SH-SY5Y (cell line): ENCODE data around the gene ZNF263.

Experiments used
- GATA2 ChIP-seq: IDR thresholded peaks from 2 replicates; pipeline ENCODE4 v1.6.1; 2011; ENCODE audit warnings: mild to moderate bottlenecking, low read depth, low read length
- GATA3 ChIP-seq: IDR thresholded peaks from 2 replicates; pipeline ENCODE4 v1.6.1; 2011; ENCODE audit warnings: low read depth, mild to moderate bottlenecking, low read length, moderate library complexity

The ZNF263 gene

GRCh38 chr16:3285131-3285530 lies 1.8 kb downstream of the ZNF263 start:
- no peak for TF ChIP-seq GATA3
- TF ChIP-seq GATA2: no peak

GRCh38 chr16:3289998-3290673 lies 6.8 kb downstream of the ZNF263 start:
- TF ChIP-seq GATA2: no peak
- TF ChIP-seq GATA3: no peak

- TF ChIP-seq GATA3: no peak
- TF ChIP-seq GATA2: no peak
Measured at GRCh38 chr16:3292604-3293003, 9.3 kb downstream of the ZNF263 start.

- TF ChIP-seq GATA2 (no peak), GATA3 (no peak)
Measured at GRCh38 chr16:3295209-3295608, 11.9 kb downstream of the ZNF263 start.

- TF ChIP-seq GATA3: no peak
- TF ChIP-seq GATA2: no peak
Measured at GRCh38 chr16:3295783-3296182, 12.5 kb downstream of the ZNF263 start.

- TF ChIP-seq GATA2 (no peak), GATA3 (no peak)
Measured at GRCh38 chr16:3304370-3304769, 21.1 kb downstream of the ZNF263 start.

GRCh38 chr16:3305109-3306068 lies 22.1 kb downstream of the ZNF263 start, which contains the start of the genes TIGD7 and ZNF75A:
Gene TIGD7, minus strand, starts transcription at chr16:3305430. Its CDS starts 4,816 bp downstream, at chr16:3300614.
Gene ZNF75A, plus strand, starts transcription at chr16:3305497. Its CDS starts 2,932 bp downstream, at chr16:3308429.
- TF ChIP-seq GATA2: no peak
- no peak for TF ChIP-seq GATA3

- TF ChIP-seq GATA2 (no peak), GATA3 (no peak)
Measured at GRCh38 chr16:3306078-3306477, 22.8 kb downstream of the ZNF263 start.

- TF ChIP-seq GATA2: no peak
- no peak for TF ChIP-seq GATA3
Measured at GRCh38 chr16:3311496-3311895, 28.2 kb downstream of the ZNF263 start.

GRCh38 chr16:3317315-3317999 lies 34.2 kb downstream of the ZNF263 start:
- TF ChIP-seq GATA2 (no peak), GATA3 (no peak)

GRCh38 chr16:3321816-3322215 lies 38.5 kb downstream of the ZNF263 start:
- no peak for TF ChIP-seq GATA2
- no peak for TF ChIP-seq GATA3

- no peak for TF ChIP-seq GATA2
- TF ChIP-seq GATA3: no peak
Measured at GRCh38 chr16:3327514-3327913, 44.2 kb downstream of the ZNF263 start.

GRCh38 chr16:3328104-3328503 lies 44.8 kb downstream of the ZNF263 start:
- TF ChIP-seq GATA2 (no peak), GATA3 (no peak)

- TF ChIP-seq GATA3 (no peak), GATA2 (no peak)
Measured at GRCh38 chr16:3328643-3329042, 45.4 kb downstream of the ZNF263 start.
